SK-N-SH treated with all-trans-retinoic acid at 6 μM for 48 hours (cell line): Measurements from ENCODE around the gene DAB2IP.

ENCODE experiments used
- ARNTL ChIP-seq: fragments of 450-650 bp; formaldehyde crosslinking; IDR thresholded peaks from 2 replicates; pipeline ENCODE4 v1.5.0; 2020; ENCODE audit warnings: low read depth, mild to moderate bottlenecking, moderate library complexity, borderline replicate concordance
- GLIS3 ChIP-seq: fragments of 250-450 bp; sonication (Bioruptor Pico); IDR thresholded peaks from 2 replicates; pipeline ENCODE4 v1.5.0; 2020; ENCODE audit warnings: mild to moderate bottlenecking, moderate library complexity
- ISL1 ChIP-seq: fragments of 250-450 bp; sonication (Bioruptor Pico); IDR thresholded peaks from 2 replicates; pipeline ENCODE4 v2.1.2; 2022; ENCODE audit warnings: mild to moderate bottlenecking, moderate library complexity
- PATZ1 ChIP-seq: fragments of 250-450 bp; sonication (Bioruptor Pico); IDR thresholded peaks from 2 replicates; pipeline ENCODE4 v1.8.0; 2020; ENCODE audit warnings: mild to moderate bottlenecking, moderate library complexity, borderline replicate concordance
- PPARA ChIP-seq: fragments of 250-450 bp; sonication (Bioruptor Pico); IDR thresholded peaks from 2 replicates; pipeline ENCODE4 v1.5.0; 2020; ENCODE audit warnings: mild to moderate bottlenecking, borderline replicate concordance
- RARB ChIP-seq: fragments of 250-450 bp; sonication (Bioruptor Pico); IDR thresholded peaks from 2 replicates; pipeline ENCODE4 v1.8.0; 2021; ENCODE audit warnings: mild to moderate bottlenecking, moderate library complexity
- TOX ChIP-seq: fragments of 250-450 bp; sonication (Bioruptor Pico); IDR thresholded peaks from 2 replicates; pipeline ENCODE4 v1.8.0; 2021; ENCODE audit warnings: mild to moderate bottlenecking, moderate library complexity, borderline replicate concordance
- ZFP3 ChIP-seq: fragments of 250-450 bp; sonication (Bioruptor Pico); IDR thresholded peaks from 2 replicates; pipeline ENCODE4 v1.5.0; 2020; ENCODE audit warnings: mild to moderate bottlenecking, moderate library complexity
- ZFP30 ChIP-seq: fragments of 450-650 bp; formaldehyde crosslinking; IDR thresholded peaks from 2 replicates; pipeline ENCODE4 v1.5.0; 2022; ENCODE audit warnings: mild to moderate bottlenecking, moderate library complexity
- ZNF565 ChIP-seq: fragments of 450-650 bp; formaldehyde crosslinking; conservative IDR thresholded peaks from 2 replicates; pipeline ENCODE4 v1.5.0; 2020; ENCODE audit warnings: low read depth, mild to moderate bottlenecking, moderate library complexity
- ZNF70 ChIP-seq: fragments of 450-650 bp; formaldehyde crosslinking; IDR thresholded peaks from 2 replicates; pipeline ENCODE4 v1.5.0; 2020; ENCODE audit warnings: mild to moderate bottlenecking, moderate library complexity
- ZNF8 ChIP-seq: fragments of 450-650 bp; formaldehyde crosslinking; IDR thresholded peaks from 2 replicates; pipeline ENCODE4 v1.5.0; 2020; ENCODE audit warnings: mild to moderate bottlenecking, moderate library complexity

DNA sequence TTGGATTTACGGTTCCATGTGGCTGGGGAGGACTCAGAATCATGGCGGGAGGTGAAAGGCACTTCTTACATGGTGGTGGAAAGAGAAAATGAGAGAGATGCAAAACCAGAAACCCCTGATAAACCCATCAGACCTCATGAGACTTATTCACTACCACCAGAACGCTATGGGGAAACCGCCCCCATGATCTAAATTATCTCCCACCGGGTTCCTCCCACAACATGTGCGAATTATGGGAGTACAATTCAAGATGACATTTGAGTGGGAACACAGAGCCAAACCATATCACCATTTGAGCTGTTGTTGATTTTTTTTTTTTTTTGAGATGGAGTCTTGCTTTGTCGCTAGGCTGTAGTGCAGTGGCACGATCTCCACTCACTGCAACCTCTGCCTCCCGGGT lies 16.5 kb downstream of the DAB2IP start:
- TF ChIP-seq ZNF70 (CRISPR knock-in tag) (no peak), ZFP3 (no peak), PPARA (CRISPR knock-in tag) (no peak), ARNTL (CRISPR knock-in tag) (no peak), ZNF565 (no peak), GLIS3 (CRISPR knock-in tag) (no peak), RARB (CRISPR knock-in tag) (no peak), ISL1 (CRISPR knock-in tag) (no peak), ZFP30 (no peak), TOX (CRISPR knock-in tag) (no peak), PATZ1 (CRISPR knock-in tag) (no peak), ZNF8 (CRISPR knock-in tag) (no peak)
